NCI-H1417 treated with DMSO at 0.1 percent for 48 hours (cell line): ENCODE data around the gene SRSF12.
"Not testable (repeated sequence)": the region's sequence is repeated elsewhere in the genome, so short reads cannot be mapped to it uniquely, and the experiment has no call there.

Source experiments
- DNase-seq: peaks from one replicate; lab custom pipeline; 2025; lab: John Stamatoyannopoulos, UW

Gene SRSF12

DNA sequence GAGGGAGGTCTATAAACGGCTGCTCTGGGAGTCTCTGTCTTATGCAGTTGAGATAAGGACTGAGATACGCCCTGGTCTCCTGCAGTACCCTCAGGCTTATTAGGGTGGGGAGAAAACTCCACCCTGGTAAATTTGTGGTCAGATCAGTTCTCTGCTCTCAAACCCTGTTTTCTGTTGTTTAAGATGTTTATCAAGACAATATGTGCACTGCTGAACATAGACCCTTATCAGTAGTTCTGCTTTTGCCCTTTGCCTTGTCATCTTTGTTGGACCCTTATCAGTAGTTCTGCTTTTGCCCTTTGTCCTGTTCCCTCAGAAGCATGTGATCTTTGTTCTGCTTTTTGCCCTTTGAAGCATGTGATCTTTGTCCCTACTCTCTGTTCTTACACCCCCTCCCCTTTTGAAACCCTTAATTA, 10.4 kb upstream of the SRSF12 start:
- not testable (repeated sequence) for DNase-seq

DNA sequence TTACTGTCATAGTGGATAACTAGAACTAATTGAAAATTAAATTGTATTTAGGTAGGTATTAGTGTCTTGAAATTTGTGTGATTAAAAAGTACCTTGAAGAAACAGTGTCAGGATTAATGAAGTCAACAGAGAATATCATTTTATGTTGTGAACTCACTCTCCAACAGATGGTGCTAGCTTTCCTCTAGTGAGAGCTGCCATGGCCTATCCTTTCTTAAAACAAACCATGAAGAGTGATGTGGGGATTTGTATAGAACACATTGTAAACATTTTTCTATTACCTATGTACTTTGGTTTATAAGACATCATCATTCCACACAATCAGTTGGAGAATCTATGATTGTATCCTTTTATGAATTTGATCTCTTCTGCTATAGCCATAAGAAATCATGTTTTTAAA, 4.8 kb upstream of the SRSF12 start:
- no peak for DNase-seq

DNA sequence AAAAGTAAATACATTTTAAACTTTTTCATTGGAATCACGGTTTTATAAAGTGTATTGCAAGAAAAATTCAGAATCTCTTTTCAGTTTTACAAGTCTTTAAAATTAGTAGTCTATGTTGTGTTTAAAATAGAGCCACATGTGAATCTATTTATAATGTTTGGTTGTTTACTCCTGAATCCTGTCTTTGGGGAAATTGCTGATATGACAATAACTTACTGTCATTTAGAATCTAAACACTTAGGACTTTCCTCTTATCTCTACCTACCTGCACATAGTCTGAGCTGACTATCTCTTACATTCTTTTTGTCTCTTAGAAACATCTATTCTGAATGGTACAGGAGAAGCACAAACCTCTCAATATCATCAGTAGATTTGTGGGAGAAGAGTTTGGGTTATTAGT, 4.1 kb upstream of the SRSF12 start:
- DNase-seq, result no peak

DNA sequence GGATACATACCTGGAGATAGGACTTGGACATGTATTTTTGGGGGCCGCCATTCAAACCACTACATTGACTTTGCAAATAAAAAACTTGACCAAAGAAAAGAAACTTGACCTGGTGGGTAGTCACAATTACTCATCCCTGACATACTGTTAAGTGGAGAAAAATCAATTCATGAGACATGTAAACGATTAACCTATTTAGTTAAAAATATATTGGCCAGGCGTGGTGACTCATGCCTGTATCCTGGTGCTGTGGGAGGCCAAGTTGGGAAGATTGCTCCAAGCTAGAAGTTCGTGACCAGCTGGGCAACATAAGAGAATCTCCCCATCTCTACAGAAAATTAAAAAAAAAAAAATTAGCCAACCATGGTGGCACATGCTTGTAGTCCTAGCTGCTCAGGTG, 2.5 kb upstream of the SRSF12 start:
- DNase-seq, result no peak

DNA sequence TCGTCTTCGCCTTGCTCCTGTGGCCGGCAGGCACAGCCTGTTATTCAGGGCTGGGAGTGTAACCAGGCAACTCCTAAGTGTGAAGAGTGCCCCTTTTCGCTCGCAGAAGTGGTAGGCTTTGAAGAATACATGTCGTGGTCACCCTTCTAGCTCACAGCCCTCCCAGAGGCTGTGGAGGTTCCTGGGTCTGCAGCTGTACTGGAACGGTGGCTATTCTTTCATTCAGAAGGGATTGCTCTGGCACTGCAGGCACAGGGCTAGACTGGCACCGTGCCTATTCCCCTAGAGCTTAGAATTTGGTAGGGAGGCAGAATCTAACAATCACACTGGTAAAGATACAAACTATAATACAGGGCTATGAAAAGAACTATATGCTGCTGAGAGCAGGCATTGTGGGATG, 1.1 kb upstream of the SRSF12 start:
- DNase-seq, result no peak

DNA sequence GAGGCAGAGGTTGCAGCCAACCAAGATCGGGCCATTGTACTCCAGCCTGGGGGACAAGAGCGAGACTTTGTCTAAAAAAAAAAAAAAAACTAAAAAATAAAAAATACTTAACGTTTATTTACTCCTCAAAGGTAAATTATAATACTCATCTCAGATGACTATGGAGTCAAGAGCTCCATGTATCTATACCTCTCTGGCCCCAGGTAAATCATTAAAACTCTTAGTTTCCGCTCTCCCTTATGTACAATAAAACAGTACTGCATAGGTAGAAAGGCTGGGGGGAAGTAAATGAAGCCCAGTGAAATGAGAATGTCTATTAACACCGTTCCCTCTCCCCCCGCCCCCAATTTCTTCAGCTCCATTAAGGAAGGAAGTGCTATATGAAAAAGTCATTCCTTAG, 1.2 kb downstream of the SRSF12 start:
- DNase-seq, result no peak

DNA sequence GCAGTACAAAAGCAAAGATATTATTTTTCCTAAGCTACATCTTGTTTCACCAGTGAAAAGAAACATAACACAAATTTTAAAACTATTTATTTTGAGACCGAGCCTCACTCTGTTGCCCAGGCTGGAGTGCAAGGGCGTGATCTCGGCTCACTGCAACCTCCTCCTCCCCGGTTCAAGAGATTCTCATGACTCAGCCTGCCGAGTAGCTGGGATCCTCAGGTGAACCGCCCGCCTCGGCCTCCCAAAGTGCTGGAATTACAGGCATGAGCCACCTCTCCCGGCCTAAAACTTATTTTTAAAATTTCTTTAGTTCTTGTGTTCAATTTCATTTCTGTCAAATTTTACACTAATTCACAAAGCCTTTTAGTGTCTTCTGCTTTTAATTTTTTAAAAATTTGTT, 5.9 kb downstream of the SRSF12 start:
- no peak for DNase-seq

DNA sequence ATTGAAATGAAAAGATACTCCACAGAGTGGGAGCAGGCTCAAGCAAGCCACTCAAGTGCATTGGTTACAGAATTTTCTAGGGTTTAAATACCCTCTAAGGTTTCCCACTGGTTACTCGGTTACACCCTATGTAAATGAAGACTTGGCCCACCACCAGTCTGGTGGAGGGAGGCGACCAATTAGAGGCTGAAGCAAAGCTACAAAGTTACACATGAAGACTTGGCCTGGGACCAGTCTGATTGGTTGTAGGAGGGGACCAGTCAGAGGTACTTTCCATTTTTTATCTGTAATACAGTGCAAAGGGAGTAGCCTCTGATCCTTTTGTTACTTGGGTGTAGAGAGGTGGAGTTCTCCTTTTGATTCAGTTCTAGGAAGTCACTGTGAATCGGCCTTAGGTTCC, 7.6 kb downstream of the SRSF12 start:
- DNase-seq, result no peak

DNA sequence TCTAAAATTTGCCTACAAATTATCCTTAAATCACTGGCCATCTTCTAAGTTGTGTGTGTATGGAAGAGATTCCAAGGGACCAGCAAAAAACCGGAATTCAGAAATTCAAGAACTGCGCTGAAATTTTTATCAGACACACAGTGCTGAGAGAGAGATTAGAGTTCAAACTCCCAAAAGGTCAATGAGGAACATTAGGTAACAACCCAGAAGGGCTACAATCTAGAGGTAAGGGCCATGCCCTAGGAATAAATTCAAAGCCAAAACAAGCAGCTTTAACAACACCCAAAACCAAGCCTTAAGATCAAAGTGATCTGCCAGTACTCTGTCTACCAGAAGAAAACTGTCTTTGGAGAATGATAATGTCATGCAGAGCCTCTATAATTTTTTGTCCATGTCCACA, 17.8 kb downstream of the SRSF12 start:
- no peak for DNase-seq

DNA sequence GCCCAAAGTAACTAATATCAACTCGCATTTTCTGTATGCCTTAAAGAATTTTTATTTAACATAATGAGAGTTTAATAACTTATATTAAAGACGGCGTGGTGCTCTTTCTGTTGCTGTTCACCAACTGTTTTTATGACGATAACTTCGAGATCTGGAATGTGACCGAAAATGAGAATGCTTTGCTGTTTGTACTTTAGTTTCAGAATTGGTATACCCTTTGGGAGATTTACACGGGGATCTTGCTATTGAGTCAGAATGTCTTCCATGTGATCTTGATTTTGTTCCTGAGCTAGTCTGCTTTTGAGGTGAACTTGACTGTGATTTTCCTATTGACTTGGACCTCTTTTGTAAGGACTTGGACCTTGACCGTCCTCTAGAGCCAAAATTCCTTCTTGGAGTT, 19.4 kb downstream of the SRSF12 start:
- no peak for DNase-seq

DNA sequence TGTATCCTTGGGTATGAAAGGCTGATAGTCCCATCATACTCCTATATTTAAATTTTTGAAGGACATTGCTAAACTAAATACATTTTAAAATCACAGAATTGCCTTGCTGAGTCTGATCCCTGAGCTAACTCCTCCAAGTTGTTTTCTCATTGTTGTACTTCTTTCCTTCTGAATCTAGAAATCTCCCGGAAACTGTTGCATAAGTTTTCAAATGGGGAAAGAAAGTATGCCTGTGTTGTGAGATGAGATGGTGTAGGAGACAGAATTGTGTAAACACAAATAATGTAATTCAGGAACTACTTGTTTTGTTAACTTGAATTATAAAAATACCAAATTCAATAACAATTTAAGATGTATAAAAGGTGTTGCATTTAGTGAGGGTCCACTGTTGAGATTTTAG, 30.0 kb downstream of the SRSF12 start:
- no peak for DNase-seq

DNA sequence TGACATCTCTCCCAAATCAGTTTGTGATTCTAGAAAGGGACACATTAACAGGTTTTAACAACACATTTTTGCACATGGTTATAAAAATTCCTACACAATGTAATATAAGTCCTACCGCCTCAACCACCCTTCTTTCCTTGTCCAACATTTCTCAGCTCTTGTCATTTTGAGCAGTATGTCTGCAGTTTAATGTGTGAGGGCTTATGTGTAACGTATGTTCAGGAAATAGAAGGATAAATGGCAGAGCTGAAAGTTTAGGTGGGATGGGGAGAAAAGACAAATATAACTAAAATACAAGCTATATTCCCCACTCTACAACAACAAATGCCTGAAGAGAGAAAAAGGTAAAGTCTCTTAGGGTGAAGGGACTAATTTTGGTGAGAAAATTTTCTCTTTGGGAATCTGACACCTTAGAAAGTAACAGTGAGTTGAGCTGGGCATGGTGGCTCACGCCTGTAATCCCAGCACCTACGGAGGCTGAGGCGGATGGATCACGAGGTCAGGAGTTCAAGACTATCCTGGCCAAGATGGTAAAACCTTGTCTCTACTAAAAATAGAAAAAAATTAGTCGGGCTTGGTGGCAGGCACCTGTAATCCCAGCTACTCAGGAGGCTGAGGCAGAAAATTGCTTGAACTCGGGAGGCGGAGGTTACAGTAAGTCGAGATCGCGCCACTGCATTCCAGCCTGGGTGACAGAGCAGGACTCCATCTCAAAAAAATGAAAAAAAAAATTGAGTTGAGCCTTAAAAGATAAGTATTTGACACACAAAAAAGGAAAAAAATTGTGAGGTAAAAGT, 32.3 kb downstream of the SRSF12 start:
- DNase-seq, result no peak

DNA sequence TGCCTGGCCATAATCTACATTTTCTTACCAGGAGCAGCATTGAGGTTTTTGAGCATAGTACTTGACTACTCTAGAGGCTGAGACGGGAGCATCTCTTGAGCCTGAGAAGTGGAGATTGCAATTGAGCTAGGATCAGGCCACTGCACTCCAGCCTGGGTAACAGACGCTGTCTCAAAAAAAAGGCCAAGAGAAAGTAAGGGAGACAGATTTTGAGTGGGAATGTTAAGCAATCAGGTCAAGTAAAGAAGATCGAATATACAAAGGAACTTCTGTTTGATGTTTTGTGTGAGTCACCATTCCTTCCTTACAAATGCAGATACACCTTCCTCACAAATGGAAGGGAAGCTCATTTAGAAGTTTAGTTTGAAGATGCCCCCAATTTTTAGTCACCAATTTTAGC, 32.9 kb downstream of the SRSF12 start:
- no peak for DNase-seq

DNA sequence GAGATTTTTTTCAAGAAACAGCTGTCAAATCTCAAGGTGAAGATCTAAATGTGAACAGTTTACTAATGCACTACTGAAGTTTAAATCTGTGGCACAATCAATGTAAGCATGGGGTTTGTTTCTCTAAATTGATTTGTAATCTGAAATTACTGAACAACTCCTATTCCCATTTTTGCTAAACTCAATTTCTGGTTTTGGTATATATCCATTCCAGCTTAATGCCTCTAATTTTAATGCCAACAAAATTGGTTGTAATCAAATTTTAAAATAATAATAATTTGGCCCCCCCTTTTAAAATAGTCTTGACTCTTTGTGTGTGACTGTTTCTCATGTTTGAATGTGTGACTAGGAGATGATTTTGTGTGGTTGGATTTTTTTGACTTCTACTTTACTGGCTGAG, 33.3 kb downstream of the SRSF12 start:
- no peak for DNase-seq

DNA sequence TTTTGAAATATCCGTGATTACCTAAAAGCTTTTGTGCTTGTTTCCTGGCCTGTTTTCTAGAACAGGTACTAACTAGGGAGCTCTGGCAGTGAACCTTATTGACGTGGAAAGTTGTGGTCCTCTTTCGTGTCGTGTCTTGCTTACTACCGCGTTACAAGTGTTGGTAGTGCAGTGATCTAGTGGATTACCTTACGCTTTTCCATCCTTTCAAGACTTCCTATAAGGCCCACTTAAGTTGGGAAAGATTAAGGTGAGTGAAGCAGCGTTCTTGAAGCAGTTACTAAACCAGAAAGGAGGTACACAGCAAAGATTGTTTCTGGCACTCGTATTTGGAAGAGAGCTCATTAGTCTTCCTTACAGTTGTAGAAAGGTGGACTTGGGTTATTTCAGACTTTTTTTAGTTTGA, 35.4 kb downstream of the SRSF12 start:
- DNase-seq, result no peak

DNA sequence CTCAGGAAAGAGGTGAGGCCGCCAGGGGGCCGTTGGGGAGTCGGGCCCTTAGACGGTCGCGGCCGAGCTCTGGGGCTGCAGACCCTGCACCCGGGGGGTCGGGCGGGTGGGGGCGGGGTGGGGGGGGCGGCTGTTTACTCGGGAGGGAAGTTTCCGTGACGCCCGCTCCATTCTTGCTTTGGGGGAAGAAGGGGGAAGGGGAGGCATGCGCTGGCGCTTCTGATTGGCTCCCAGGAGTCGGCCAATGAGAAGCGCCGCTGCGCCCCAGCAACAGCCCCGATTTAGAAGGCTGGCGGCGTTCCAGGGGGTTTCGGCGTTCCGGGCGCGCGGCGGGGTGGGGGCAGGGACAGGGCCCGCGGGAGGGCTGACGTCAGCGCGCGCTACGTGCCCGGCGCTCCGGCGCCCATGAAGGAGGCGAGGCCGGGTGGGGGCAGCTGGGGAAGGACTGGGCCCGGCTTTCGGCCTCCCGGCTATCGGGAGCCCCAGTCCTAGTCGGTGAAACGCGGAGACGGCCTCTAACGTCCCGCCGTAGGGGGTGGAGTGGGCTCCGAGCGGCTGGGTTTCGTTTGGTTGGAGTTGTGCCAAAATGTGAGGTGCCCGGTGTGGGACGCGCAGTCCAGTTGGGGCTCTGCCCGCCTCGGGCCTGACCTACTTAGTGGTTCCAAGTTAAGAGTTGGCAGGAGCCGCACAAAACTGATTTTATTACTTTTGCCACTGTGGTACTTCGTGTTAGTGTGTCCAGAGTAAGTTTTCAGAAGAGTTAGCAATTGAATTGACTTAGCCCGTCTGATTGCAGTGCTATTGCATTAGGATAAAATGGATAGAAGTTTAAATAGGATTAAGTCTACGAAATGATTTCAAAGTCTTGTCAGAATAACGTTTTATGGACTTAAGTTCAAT, 36.2 kb downstream of the SRSF12 start:
- DNase-seq, result peak; percentile 72

DNA sequence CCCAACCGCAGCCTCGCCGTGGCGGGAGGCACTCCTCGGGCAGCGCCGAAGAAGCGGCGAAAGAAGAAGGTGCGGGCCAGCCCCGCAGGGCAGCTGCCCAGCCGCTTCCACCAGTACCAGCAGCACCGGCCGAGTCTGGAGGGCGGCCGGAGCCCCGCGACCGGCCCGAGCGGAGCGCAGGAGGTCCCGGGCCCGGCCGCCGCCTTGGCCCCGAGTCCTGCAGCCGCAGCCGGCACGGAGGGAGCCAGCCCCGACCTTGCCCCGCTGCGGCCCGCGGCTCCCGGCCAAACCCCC, 36.8 kb downstream of the SRSF12 start:
- DNase-seq, result no peak

DNA sequence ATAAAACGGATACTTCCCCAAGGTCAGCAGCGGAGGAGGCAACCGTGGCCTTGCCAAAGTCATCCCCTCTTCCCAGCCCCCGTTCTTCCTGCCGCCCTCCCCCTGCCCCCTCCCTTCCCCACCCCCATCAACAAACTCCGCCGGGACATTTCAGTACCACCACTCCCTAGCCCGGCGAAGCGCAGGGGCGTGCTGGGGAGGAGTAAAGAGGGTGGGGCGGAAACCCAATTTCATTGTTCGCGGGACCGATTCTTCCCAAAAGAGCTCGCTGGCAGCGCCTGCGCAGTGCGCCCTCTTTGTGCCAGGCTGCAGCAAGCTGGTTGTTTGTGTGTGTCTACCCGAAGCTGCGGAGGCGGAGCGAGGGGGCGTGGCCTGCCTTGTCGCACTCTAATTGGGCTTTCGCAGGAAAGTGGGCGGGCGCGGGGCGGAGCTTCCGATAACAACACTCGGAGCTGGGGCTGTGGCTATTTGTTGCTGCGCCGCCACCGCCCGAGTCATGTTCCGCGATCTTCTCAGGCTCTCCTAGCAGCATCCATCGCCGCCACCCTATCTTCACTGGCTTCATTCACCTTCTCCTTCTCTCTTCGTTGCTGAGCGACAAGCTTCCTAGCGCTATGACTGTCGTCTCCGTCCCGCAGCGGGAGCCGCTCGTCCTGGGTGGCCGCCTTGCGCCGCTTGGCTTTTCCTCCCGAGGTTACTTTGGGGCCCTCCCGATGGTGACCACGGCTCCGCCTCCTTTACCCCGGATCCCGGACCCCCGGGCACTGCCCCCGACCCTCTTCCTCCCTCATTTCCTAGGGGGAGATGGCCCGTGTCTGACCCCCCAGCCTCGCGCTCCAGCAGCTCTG, 37.4 kb downstream of the SRSF12 start, which contains the start of gene PNRC1:
TSS of gene PNRC1 (plus strand) at position 471 of the 848 bp plus-strand sequence. CDS start at position 615, 144 bp downstream.
- peak; percentile 91 for DNase-seq

DNA sequence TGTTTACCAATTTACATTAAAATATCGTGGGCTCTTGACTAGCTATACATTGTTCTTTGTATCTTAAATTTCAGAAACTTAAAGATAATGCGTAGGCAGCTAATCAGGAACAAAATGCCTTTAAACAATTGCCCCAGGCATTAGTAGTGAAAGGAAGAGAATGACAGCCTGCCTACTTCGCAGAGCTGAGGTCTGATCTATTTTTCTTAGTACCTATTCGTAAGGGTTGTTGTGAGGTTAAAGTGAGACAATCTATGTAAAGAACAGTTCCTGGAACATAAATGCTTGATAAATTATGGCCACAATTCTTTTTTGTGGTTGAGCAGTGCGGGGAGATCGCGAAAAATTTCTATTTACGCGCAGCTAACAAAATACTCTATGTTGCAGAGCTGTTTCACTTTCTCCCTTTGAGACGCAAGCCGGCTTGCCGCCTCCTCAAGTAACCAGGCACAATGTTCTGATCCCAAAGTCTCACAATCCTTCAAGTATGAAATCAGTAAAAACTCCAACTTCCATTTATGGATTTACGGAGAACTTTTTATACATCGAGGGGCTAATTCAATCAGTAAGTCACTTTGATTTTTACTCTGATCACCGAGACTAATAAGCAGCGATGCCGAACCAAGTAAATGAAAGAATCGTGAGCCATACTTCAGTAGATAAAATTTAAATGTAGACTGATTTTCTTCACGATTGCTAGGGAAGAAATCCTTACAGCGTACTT, 38.2 kb downstream of the SRSF12 start:
- peak; percentile 16 for DNase-seq

DNA sequence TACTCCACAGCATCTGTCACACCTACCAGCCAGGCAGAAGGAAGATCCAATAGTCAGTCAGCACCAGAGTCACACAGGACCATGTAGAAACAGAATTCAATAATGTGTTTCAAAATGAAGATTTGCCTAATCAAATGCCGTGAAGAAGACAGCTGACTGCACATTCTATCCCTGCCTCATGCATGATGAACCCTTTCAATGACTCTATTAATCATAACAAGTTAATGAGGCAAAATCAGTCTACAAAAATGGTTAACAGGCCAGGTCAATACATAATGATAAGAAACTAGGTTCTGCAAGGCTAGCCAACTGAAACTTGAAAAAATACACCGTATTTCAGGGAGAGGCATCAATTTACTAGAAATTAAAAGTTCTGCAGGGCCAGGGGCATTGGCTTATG, 44.0 kb downstream of the SRSF12 start:
- DNase-seq, result no peak

DNA sequence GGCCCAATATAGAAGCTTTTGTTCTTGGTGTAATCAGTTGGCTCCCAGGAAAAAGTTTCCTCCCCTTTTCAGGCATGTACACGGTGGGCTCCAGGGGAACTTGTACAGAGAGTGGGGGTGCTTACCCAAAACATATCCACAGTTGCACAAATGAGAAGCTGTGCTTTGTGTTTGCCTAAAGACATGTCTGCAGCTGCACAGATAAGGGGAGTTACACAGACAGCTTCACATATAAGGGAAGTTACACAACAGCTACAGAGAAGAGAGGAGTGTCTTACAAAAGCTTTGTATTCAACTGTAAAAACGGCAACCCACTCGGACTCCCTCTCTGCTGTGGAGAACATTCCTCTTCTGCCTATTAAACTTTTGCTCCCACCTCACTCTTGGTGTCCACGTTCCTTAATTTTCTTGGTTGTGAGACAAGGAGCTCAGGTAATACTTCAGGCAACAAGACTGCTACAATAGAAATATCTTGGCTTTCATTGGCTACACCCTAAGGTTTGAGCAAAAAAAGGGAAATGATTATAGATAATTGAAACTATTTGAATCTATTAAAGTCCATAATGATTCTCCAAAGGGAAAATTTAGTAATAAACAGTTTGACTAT, 44.8 kb downstream of the SRSF12 start:
- DNase-seq, result no peak
